IPS-NIHi11 (cell line): ENCODE measurements around the gene EPM2AIP1.
"Not testable (repeated sequence)": the region's sequence is repeated elsewhere in the genome, so short reads cannot be mapped to it uniquely, and the experiment has no call there.

Experiments used
- DNase-seq: peaks from one replicate; pipeline ENCODE4 v3.0.0; 2012; ENCODE audit warnings: mixed read lengths, low spot score

The EPM2AIP1 gene

GRCh38 chr3:36993326-36994283, 674 bp upstream of the EPM2AIP1 start, which contains the start of gene MLH1:
Gene MLH1 (plus strand): TSS chr3:36993518. CDS start chr3:36993548, 30 bp downstream.
- peak; percentile 89 for DNase-seq

GRCh38 chr3:36991923-36992805, 767 bp downstream of the EPM2AIP1 start:
- DNase-seq: peak; percentile 8

- no peak for DNase-seq
Observed at GRCh38 chr3:36991147-36991546, 1.8 kb downstream of the EPM2AIP1 start.

- no peak for DNase-seq
Observed at GRCh38 chr3:36989568-36989967, 3.4 kb downstream of the EPM2AIP1 start.

- DNase-seq: no peak
Observed at GRCh38 chr3:36989005-36989404, 3.9 kb downstream of the EPM2AIP1 start.

GRCh38 chr3:36988356-36988755, 4.6 kb downstream of the EPM2AIP1 start:
- no peak for DNase-seq

GRCh38 chr3:36981006-36981405, 11.9 kb downstream of the EPM2AIP1 start:
- no peak for DNase-seq

- no peak for DNase-seq
Observed at GRCh38 chr3:36973139-36973538, 19.8 kb downstream of the EPM2AIP1 start.

GRCh38 chr3:36972163-36972562, 20.8 kb downstream of the EPM2AIP1 start:
- no peak for DNase-seq

- peak; percentile 51 for DNase-seq
Observed at GRCh38 chr3:36969540-36970432, 23.1 kb downstream of the EPM2AIP1 start.

- DNase-seq: no peak
Observed at GRCh38 chr3:36969085-36969484, 23.8 kb downstream of the EPM2AIP1 start.

- DNase-seq: no peak
Observed at GRCh38 chr3:36965440-36965839, 27.5 kb downstream of the EPM2AIP1 start.

GRCh38 chr3:36964817-36965216, 28.1 kb downstream of the EPM2AIP1 start:
- no peak for DNase-seq

GRCh38 chr3:36964331-36964730, 28.6 kb downstream of the EPM2AIP1 start:
- no peak for DNase-seq

GRCh38 chr3:36963008-36963407, 29.9 kb downstream of the EPM2AIP1 start:
- not testable (repeated sequence) for DNase-seq

- no peak for DNase-seq
Observed at GRCh38 chr3:36960502-36960901, 32.4 kb downstream of the EPM2AIP1 start.

GRCh38 chr3:36959821-36960220, 33.1 kb downstream of the EPM2AIP1 start:
- DNase-seq: peak; percentile 15

- DNase-seq: no peak
Observed at GRCh38 chr3:36957862-36958686, 34.9 kb downstream of the EPM2AIP1 start.

- DNase-seq: peak; percentile 36
Observed at GRCh38 chr3:36957063-36957462, 35.9 kb downstream of the EPM2AIP1 start.

- no peak for DNase-seq
Observed at GRCh38 chr3:36956155-36956554, 36.8 kb downstream of the EPM2AIP1 start.
